K562 (cell line): Measurements from ENCODE around the gene HHLA2. TPM values are rescaled to one million over a fixed set of nuclear protein-coding genes. Genes with fewer than 3 reads are reported as not detected.
A peak's percentile ranks its signal among the peaks of the same experiment; 100 is the strongest.

Source experiments
- ATAC-seq: fragments of 200-7000 bp; cut with Tn5 transposase; 3 replicates; pipeline ENCODE4 v1.9.1; 2020; ENCODE audit warnings: moderate library complexity
- BruUV-seq: library from RNA; stranded (reverse); fragments of 400-500 nt; replicated peaks from 2 replicates; lab custom pipeline; 2021; lab: Mats Ljungman, UMichigan
- CTCF ChIA-PET: fragments of 300-600 bp; formaldehyde crosslinking; extraction: SDS; loops from one replicate; lab custom pipeline; 2021; ENCODE audit warnings: low intra/inter-chr PET ratio; lab: Yijun Ruan, JAX
- POLR2A ChIA-PET: fragments of 300-600, 350-650 bp; sonication (Branson Sonifier 250); formaldehyde crosslinking; extraction: SDS; loops from one replicate; lab custom pipeline; 2021; ENCODE audit warnings: antibody characterized with exemption, inconsistent platforms; lab: Yijun Ruan, JAX
- DNase-seq, 4 experiments: peaks; one replicate each; pipeline versions ENCODE4 v3.0.0 to v3.0.0-alpha.2; 2011 to 2018; ENCODE audit warnings: low spot score in 3 of 4, mixed read lengths in 3 of 4; ENCODE audit errors: extremely low read depth in 1 of 4
- FAIRE-seq: peaks from 2 replicates; lab custom pipeline; 2011; peaks lifted over from hg19 to GRCh38; lab: Jason Lieb, UNC
- H2AFZ ChIP-seq: 2 replicates; pipeline ENCODE4 v1.6.0; 2011; ENCODE audit warnings: low read depth, low read length, control low read depth, inconsistent platforms
- H3K27ac ChIP-seq: fragments of 200-600 bp; 3 replicates; pipeline ENCODE4 v1.8.0; 2011; ENCODE audit warnings: low read depth, mild to moderate bottlenecking, control low read depth, inconsistent platforms, low read length, moderate library complexity, mixed read lengths; ENCODE audit errors: extremely low read depth
- H3K27me3 ChIP-seq, 2 experiments: fragments of 300-600 bp in 1 of 2; 2 replicates in 1 of 2; 3 replicates in 1 of 2; pipeline versions ENCODE4 v1.6.0 to v1.8.0; 2011; ENCODE audit warnings: inconsistent platforms in 2 of 2, low read length in 2 of 2, mild to moderate bottlenecking in 1 of 2, mixed read lengths in 1 of 2, moderate library complexity in 1 of 2; ENCODE audit not compliant: control insufficient read depth in 2 of 2, insufficient read depth in 2 of 2
- H3K36me3 ChIP-seq: fragments of 300-600 bp; 3 replicates; pipeline ENCODE4 v1.8.0; 2011; ENCODE audit warnings: mild to moderate bottlenecking, low read length, inconsistent platforms; ENCODE audit not compliant: control insufficient read depth, insufficient read depth
- H3K4me1 ChIP-seq, 2 experiments: fragments of 200-600 bp in 1 of 2; replicated peaks in 1 of 2; 2 replicates in 1 of 2; 3 replicates in 1 of 2; pipeline versions ENCODE4 v1.5.1 to v1.8.0; 2011; ENCODE audit warnings: inconsistent platforms in 2 of 2, low read length in 2 of 2, mild to moderate bottlenecking in 1 of 2, mixed read lengths in 1 of 2, moderate library complexity in 1 of 2; ENCODE audit not compliant: control insufficient read depth in 2 of 2, insufficient read depth in 2 of 2
- H3K4me2 ChIP-seq: 2 replicates; pipeline ENCODE4 v1.6.1; 2011; ENCODE audit warnings: low read length, control low read depth, inconsistent platforms, mixed read lengths; ENCODE audit not compliant: insufficient read depth
- H3K4me3 ChIP-seq: fragments of 200-600 bp; sonication (generic), shearing (Covaris generic); 2 replicates; pipeline ENCODE4 v1.5.1; 2016; ENCODE audit warnings: control low read depth, inconsistent platforms
- H3K79me2 ChIP-seq: fragments of 200-600 bp; 3 replicates; pipeline ENCODE4 v1.8.0; 2011; ENCODE audit warnings: low read length, inconsistent platforms; ENCODE audit not compliant: control insufficient read depth, insufficient read depth
- H3K9ac ChIP-seq, 2 experiments: 2 replicates each; pipeline versions ENCODE4 v1.6.0 to v1.6.1; 2011; ENCODE audit warnings: low read depth in 2 of 2, low read length in 2 of 2, control low read depth in 1 of 2, inconsistent platforms in 1 of 2, mild to moderate bottlenecking in 1 of 2, mixed read lengths in 1 of 2; ENCODE audit not compliant: insufficient read depth in 1 of 2
- H3K9me1 ChIP-seq: one replicate; pipeline ENCODE4 v1.6.0; 2011; ENCODE audit warnings: inconsistent platforms, mild to moderate bottlenecking, low read length, moderate library complexity; ENCODE audit not compliant: control insufficient read depth, insufficient read depth
- H3K9me3 ChIP-seq: replicated peaks from 2 replicates; pipeline ENCODE4 v1.5.1; 2011; ENCODE audit warnings: low read depth, low read length, inconsistent platforms; ENCODE audit not compliant: control insufficient read depth, insufficient read depth
- H4K20me1 ChIP-seq: replicated peaks from 2 replicates; pipeline ENCODE4 v1.6.1; 2011; ENCODE audit warnings: low read length, inconsistent platforms, mixed read lengths; ENCODE audit not compliant: control insufficient read depth, insufficient read depth
- ARID2 ChIP-seq: fragments of 450-650 bp; IDR thresholded peaks from 2 replicates; pipeline ENCODE4 v1.6.1; 2017; ENCODE audit warnings: antibody characterized with exemption, mild to moderate bottlenecking
- ATF4 ChIP-seq: fragments of 450-650 bp; formaldehyde crosslinking; IDR thresholded peaks from 2 replicates; pipeline ENCODE4 v1.4.0; 2022; ENCODE audit warnings: mild to moderate bottlenecking, moderate library complexity
- CHAMP1 ChIP-seq: fragments of 450-650 bp; IDR thresholded peaks from 2 replicates; pipeline ENCODE4 v1.6.1; 2016; ENCODE audit warnings: mild to moderate bottlenecking
- DLX4 ChIP-seq: fragments of 250-450 bp; sonication (Bioruptor Pico); IDR thresholded peaks from 2 replicates; pipeline ENCODE4 v1.6.1; 2021; ENCODE audit warnings: mild to moderate bottlenecking
- HMBOX1 ChIP-seq: sonication (generic); IDR thresholded peaks from 2 replicates; pipeline ENCODE4 v1.6.1; 2016
- MXD1 ChIP-seq: fragments of 250-450 bp; sonication (Bioruptor Pico); IDR thresholded peaks from 2 replicates; pipeline ENCODE4 v1.8.0; 2021; ENCODE audit warnings: borderline replicate concordance, mild to moderate bottlenecking, moderate library complexity; ENCODE audit not compliant: poor library complexity, severe bottlenecking
- MXI1 ChIP-seq: IDR thresholded peaks from 2 replicates; pipeline ENCODE4 v1.6.1; 2011; ENCODE audit warnings: low read depth, mild to moderate bottlenecking, improper control_type of control experiment, low read length
- NCOA2 ChIP-seq, 2 experiments: fragments of 450-650 bp; IDR thresholded peaks; 2 replicates each; pipeline ENCODE4 v1.6.1; 2018; ENCODE audit warnings: mild to moderate bottlenecking in 2 of 2, moderate library complexity in 1 of 2; ENCODE audit not compliant: partially characterized antibody in 2 of 2
- RCOR1 ChIP-seq, 2 experiments: IDR thresholded peaks; 2 replicates each; pipeline ENCODE4 v1.6.1; 2012; ENCODE audit warnings: low read depth in 2 of 2, low read length in 2 of 2, borderline replicate concordance in 1 of 2, improper control_type of control experiment in 1 of 2
- STAT6 ChIP-seq: sonication (generic); formaldehyde crosslinking; IDR thresholded peaks from 2 replicates; pipeline ENCODE4 v1.8.1; 2023; ENCODE audit warnings: mild to moderate bottlenecking, missing genetic modification reagents
- ZNF146 ChIP-seq: IDR thresholded peaks from one replicate; pipeline ENCODE4 v1.6.1; 2018; ENCODE audit warnings: missing compliant biosample characterization; ENCODE audit not compliant: unreplicated experiment
- WGBS: fragments of 100-300 bp; shearing (Covaris generic); methylation state at CpG from one replicate; pipeline ENCODE4 v1.1.6; 2016; ENCODE audit warnings: low coverage, mixed read lengths; ENCODE audit not compliant: insufficient coverage; ENCODE audit errors: missing lambda C conversion rate; 5-methylcytosine and 5-hydroxymethylcytosine counted together
- in situ Hi-C: fragments of 300-500 bp; cut with MboI; formaldehyde crosslinking; loops from 4 replicates; pipeline ENCODE4 v1.15.0; 2018; ENCODE audit warnings: inconsistent platforms, mixed read lengths
- intact Hi-C: fragments of 100-400 bp; cut with micrococcal nuclease; formaldehyde crosslinking; loops from 2 replicates; pipeline ENCODE4 v1.14.2; 2022
- polyA plus RNA-seq, 8 experiments: library from polyadenylated mRNA; depleted of rRNA in 4 of 8; stranded (reverse) in 5 of 8; unstranded in 3 of 8; fragments of >200 nt; fragmentation: Nextera tagmentation in 2 of 8; fragmentation: Illumina TruSeq in 1 of 8; extraction: Ambion mirVana in 2 of 8; extraction: Trizol in 1 of 8; gene quantifications; 2 replicates each; pipeline versions ENCODE4 v1.2.1 to v1.2.3, GENCODE V29; 2011 to 2014; ENCODE audit warnings: inconsistent platforms in 1 of 8, missing spikeins in 1 of 8
- total RNA-seq, 7 experiments: library from RNA; depleted of rRNA in 6 of 7; stranded (reverse); fragments of >200 nt in 6 of 7; fragmentation: Illumina TruSeq in 2 of 7; extraction: Trizol in 2 of 7; gene quantifications; 2 replicates each; pipeline versions ENCODE4 v1.2.1 to v1.2.3, GENCODE V29; 2011 to 2021; ENCODE audit warnings: low replicate concordance in 1 of 7

HHLA2 gene
- total and polyA plus RNA-seq, 9 of the 15 experiments (the other 6 are each of a cell fraction or from before 2014, with no cell fraction given) = 0.04 TPM; not detected in 7

GRCh38 chr3:108342837-108343486 lies 46.6 kb downstream of the HHLA2 start (continued):
- 0 out of 4 replicates have a peak, but pooled peaks of 1 of the 2 experiments have one; percentile 19 for TF ChIP-seq RCOR1 (IDR thresholded peaks at IDR 0.05; ENCODE audit: borderline replicate concordance in 1 of 2, low read depth in 2 of 2, low read length in 2 of 2)

GRCh38 chr3:108343491-108343890 lies 47.1 kb downstream of the HHLA2 start:
- POLR2A ChIA-PET = no interaction called here
- H3K27me3 ChIP-seq = no peaks in the 10 kb centered on the region
- H3K79me2 ChIP-seq = no peaks in the 10 kb centered on the region
- DNase-seq (no peak), FAIRE-seq (no peak), ATAC-seq (no peak)
- CTCF ChIA-PET = no interaction called here
- no peaks in the 10 kb centered on the region for H3K4me1 ChIP-seq
- H3K27ac ChIP-seq = no peak overlapping the region
- no peaks in the 10 kb centered on the region for H4K20me1 ChIP-seq
- H3K9ac ChIP-seq = no peak overlapping the region
- intact Hi-C loops (no loop called here), in situ Hi-C loops (no loop called here)
- no peak overlapping the region for H3K4me2 ChIP-seq
- 0% methylated on average over 4 of the region's 4 CpGs for WGBS
- no TSS peak for BruUV-seq
- no peaks in the 10 kb centered on the region for H3K36me3 ChIP-seq
- H3K9me3 ChIP-seq = no peaks in the 10 kb centered on the region
- no peak overlapping the region for H3K4me3 ChIP-seq
- H3K9me1 ChIP-seq = no peaks in the 10 kb centered on the region
- no peak overlapping the region for H2AFZ ChIP-seq
- no peak for TF ChIP-seq STAT6 (CRISPR knock-in tag)
- TF ChIP-seq ARID2 = no peak
- TF ChIP-seq ATF4 (CRISPR knock-in tag) = no peak
- no peak for TF ChIP-seq NCOA2 (IDR thresholded peaks at IDR 0.05; ENCODE audit: partially characterized antibody in 2 of 2)
- TF ChIP-seq MXD1 = no peak
- TF ChIP-seq ZNF146 (CRISPR knock-in tag) = no peak
- no peak for TF ChIP-seq CHAMP1
- no peak for TF ChIP-seq DLX4 (CRISPR knock-in tag)
- TF ChIP-seq MXI1 = no peak
- no peak for TF ChIP-seq HMBOX1
